HG03108 (cell line): ENCODE measurements around the gene LPP.
"Not testable (repeated sequence)": the region's sequence is repeated elsewhere in the genome, so short reads cannot be mapped to it uniquely, and the experiment has no call there.

Experiments
- ATAC-seq: cut with Tn5 transposase; IDR thresholded peaks from one replicate; pipeline ENCODE4 v1.9.1; 2021; ENCODE audit warnings: moderate library complexity; ENCODE audit not compliant: unreplicated experiment

The LPP gene, protein sequence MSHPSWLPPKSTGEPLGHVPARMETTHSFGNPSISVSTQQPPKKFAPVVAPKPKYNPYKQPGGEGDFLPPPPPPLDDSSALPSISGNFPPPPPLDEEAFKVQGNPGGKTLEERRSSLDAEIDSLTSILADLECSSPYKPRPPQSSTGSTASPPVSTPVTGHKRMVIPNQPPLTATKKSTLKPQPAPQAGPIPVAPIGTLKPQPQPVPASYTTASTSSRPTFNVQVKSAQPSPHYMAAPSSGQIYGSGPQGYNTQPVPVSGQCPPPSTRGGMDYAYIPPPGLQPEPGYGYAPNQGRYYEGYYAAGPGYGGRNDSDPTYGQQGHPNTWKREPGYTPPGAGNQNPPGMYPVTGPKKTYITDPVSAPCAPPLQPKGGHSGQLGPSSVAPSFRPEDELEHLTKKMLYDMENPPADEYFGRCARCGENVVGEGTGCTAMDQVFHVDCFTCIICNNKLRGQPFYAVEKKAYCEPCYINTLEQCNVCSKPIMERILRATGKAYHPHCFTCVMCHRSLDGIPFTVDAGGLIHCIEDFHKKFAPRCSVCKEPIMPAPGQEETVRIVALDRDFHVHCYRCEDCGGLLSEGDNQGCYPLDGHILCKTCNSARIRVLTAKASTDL

DNA sequence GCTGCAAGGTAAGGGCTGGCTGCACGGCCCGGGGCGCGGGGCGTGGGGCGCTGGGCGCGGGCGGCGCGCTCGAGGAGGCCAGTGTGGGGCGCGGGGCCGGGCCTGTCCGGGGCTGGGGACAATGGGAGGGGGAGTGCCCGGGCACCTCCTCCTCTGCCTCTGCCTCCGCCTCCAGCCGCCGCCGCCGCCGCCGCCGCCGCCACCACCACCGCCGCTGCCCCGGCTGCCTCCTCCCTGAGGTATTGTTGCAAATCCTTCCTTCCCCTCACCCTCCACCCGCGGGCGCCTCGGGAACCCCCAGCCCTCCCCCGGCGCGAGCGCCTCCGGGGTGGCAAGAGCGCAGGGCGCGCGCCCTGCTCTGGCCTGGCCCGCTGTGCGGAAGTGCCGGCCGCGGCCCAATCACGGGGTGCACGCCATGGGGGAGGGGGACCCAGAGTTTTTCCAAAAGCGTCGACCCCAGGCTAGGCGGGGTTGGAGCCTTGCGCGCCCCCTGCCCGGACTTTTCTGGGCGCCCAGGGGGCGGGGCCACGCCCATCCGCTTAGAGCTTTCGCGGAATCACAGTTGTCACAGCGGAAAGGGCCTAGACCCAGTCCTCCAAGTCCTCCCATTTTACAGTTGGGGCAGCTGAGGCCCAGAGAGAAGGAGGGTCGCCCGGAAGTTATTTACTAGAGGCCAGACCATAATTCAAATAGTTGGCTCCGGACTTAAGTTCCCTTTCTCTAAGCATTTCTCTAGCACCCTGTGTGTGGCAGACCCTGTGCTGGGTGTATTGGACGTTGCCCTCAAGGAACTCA, at the start of gene LPP:
TSS of gene LPP (plus strand) at position 144 of the 795 bp plus-strand sequence. CDS start 251,964 bp downstream, outside the sequence.
- ATAC-seq: peak; percentile 79

DNA sequence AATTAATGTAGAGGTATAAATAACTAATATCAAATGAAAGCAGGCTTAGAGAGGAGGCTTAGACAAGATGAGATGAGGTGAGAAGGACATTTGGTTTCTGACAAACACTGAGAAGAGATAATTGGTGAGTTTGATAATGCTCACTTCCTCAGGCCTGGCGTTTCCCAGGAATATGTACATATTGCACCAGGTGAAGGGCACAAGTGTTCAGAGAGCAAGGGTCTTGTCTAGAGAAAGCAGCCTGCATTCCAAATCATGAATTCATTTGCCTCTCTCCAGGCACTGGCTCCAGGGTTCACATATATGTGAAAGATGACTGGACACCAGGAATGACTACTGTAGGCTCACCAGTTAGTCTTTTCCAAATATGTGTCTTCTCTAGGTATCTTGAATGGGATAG, 48.0 kb upstream of the LPP start:
- ATAC-seq: no peak

DNA sequence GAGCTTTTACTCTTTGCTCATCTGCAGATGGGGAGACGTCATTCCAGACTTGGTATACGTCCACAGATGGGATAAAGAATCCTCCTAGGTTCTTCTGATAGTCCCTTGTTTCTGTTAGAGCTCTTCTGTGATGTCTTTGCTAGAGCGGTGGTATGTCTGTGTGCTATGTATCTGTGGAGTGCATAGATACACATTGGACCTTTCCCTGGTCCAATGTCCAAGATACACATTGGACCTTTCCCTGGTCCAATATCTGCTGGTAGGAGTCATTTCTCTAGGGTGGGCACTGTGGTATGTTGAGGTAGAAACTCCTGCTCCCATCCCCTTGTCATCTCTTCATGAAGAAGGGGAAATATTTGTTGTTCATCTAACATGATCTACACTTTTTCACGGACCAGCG, 47.5 kb upstream of the LPP start:
- ATAC-seq: no peak

DNA sequence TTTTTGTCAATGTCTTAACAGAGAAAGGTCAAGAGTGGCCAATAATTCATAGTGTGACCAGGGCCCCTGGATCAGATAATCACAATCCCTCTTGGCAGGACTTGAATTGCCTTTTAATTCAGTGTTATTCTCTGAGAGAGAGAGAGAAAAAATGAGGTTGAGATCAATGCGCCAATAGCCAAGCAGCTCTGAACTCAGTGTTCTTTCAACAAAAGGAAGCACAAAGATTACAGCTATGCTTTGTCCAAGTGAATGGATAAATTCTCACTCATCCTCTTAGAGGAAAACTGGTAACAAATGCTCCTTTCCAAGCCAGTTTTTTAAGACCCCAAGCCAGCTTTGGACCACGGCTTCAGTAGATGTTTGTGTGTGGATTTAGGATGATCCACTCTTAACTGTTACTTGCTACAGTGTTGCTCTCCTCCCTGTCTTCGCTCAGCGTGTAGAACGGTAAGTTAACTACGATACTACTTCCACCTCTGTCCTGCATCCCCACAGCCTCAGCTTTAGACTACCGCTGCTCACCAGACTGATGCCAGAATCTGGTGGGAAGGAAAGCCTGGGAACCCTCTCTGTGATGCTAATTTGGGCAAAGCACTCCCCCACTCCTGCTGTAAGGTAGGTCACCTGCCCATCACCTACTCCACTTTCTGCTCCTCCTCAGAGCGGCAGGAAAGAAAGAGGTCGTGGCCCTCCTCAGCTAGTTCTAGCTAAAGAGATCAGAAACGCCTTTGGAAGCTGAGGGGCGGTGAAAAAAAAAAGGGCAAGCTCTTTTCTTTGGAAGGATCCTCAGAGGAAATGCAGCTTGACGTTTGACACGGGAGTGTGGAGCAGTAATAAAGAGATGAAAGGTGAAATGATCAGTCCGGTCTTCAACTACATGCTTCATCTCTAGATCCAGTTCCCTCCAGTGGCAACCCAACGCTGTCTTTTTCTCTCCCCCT, 46.8 kb upstream of the LPP start:
- no peak for ATAC-seq

DNA sequence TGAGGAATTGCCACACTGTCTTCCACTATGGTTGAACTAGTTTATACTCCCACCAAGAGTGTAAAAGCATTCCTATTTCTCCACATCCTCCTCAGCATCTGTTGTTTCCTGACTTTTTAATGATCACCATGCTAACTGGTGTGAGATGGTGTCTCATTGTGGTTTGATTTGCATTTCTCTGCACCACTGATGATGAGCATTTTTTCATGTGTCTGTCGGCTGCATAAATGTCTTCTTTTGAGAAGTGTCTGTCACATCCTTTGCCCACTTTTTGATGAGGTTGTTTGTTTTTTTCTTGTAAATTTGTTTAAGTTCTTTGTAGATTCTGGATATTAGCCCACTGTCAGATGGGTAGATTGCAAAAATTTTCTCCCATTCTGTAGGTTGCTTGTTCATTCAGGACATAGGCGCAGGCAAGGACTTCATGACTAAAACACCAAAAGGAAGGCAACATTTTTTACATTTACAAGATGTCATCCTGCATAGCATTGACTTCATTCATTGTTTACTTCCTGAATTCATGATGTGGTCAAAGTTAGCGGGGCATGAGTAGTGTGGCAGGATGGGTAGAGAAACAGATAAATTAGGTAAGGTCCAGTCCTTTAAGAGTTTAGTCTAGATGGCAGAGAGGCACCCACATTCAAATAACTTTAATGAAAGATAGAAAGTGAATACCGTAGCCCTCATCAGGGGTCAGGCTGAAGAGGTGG, 45.1 kb upstream of the LPP start:
- no peak for ATAC-seq

DNA sequence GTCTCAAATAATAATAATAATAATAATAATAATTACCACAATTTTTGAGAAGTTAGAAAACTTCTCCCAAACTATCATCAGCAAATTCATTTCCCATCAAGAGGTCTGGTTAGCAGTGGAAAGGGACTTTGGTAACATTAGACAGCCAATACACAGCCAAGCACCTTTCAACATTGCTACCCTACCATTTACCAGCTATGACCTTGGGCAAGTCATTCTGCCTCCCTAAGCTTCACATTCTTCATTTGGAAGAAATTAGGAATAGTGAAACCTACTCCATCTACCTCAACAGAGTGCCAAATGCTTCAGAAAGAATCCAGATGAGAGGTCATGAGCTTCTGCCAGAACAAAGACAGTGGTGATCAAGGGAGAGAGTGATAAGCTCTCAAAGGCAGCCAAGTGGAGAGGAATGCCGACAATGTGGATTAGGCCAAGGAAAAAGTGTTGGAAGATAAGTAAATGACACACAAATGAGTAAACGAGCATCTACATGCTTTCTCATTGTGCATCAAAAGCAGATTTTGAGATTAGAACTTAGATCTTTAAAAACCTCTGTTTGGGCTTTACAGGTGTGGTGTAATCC, 42.9 kb upstream of the LPP start:
- ATAC-seq: no peak

DNA sequence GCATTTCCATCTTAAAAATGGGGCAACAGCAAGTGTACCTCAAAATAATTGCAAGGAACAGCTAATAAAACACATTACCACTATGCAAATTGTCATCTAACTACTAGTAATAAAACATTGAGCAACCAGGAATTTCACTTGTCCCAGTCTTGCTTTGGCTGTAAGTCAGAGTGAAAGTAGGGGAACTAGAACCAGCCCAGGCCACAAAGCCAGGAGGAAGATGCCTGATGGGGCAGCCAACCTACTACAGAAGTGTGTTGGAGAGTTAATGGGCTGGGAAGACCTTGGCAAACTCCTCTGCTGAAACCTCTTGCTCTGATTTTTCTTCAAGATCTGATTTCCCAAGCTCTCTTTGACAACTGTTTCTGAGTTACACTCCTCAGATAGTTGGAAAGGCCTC, 40.2 kb upstream of the LPP start:
- ATAC-seq: no peak

DNA sequence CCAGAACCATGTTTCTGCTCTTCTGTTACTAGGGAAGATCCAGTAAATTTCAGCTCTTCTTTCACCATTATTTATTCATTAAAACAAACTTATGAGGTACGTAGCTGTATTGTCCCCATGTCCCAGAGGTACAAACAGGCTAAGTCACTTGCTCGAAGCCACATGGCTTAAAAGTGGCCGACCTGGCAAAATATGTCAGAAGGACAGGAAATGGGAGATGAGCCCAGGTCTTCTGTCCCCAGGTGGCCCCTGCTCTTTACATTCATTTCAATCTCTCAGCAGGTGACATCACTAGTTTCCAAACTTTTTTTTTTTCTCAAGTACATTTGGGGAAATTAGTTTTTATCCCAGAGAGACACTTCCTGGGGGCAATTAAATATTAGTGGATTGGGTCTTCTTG, 34.1 kb upstream of the LPP start:
- no peak for ATAC-seq

DNA sequence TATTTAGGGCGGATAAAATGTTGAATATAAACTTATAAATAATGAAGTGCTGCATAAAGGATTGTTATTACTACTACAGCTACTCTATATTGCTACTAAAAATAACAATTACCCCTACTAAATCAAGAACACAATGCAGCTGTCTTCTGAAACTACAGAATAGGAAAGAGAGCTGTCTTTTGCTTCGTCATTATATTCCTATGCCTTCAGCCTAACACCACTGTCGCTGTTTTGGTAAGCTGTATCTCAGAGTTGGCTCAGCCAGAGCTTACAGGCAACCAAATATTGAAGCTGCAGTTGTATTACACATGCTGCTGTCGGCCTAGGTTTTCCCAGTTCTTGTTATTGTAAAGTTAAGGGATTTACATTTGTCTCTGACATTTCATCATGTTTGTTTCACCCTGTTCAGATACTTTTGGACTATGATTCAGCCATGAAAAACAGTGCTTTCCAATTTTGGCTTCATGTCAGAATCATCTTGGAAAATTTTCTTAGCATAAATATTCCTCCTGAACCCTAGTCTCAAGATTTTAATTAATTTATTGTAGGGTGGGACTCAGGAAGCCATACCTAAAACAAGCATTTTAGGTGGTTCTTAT, 31.3 kb upstream of the LPP start:
- no peak for ATAC-seq

DNA sequence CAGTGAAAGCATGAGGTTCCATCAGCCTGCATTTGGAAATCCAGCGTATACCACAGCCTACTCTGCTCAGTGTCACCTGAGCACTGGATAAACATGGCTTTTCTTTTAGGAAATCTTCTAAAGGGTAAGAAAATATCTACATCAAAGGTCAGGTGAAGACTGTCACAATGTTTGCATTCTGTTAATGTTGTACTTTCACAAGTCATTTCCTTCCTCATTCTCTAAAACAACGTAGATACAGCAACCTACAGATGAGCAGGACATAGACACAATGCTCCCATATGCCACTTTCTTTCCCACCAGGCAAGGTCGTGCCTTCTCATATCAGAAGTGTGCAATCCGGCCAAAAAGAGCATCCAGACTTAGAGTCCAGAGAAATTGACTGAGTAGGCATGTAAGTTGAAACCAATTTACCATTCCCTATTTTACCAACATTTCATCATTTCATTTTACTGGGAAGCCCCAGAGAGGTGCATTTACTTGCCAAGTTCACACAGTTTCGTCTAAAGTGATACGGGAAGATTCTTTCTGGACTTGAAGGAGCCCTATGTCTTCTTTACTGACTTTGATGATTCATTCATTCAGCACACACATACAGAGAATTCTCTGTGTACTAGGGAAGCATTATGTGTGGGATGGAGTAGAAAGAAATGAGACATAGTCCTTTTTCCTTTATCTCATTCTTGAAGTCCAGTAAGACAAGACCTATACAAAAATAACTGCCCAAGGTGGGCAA, 30.6 kb upstream of the LPP start:
- ATAC-seq: no peak

DNA sequence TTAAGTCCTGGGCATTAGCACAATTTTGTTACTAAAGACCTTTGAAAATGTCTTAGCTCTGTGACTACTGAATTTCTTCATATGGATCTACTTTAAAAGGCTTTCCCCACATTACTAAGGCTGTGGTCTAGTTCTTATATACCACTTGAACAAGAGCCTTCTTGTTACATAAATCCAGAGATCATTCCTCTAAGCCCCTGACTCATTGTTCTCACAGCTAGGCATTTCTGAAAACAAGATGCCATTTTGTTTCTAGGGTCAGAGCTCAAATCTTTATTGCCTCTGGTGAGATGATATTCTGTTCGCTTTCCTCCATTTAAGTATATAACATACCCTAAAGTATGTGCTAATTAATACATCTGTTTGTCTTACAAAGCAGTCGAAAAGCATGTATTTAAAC, 29.8 kb upstream of the LPP start:
- ATAC-seq: no peak

DNA sequence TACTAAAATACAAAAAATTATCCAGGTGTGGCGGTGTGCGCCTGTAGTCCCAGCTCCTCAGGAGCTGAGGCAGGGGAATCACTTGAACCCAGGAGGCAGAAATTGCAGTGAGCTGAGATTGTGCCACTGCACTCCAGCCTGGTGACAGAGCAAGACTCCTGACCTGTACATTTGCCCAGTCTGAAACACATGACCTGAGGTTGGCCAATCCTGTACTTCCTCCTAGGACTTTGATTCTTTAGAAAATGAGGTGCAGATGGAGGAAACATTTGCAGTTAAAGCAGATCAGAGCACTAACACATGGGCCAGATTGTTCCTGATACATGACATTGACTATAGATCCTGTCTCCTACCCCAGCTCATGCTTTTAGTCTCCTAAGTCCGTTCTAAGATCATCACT, 28.9 kb upstream of the LPP start:
- ATAC-seq: no peak

DNA sequence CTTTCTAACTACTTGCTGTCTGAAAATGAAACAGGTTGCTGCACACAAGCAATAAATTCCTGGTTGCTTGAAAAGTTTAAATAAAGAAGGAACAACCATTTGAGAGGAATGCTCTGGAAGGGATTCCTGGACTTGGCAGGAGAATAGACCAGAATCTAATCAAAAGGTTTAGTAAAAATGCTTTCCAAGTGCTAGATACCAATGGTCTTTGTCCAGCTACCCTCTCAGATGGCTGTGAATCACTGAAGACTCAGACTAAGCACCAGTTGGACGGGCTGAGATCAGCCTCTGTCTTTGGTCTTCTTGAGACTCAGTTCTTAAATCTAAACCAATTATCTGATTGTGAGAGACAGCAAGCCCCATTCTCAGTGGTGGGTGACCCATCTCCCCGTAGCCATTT, 27.7 kb upstream of the LPP start:
- no peak for ATAC-seq

DNA sequence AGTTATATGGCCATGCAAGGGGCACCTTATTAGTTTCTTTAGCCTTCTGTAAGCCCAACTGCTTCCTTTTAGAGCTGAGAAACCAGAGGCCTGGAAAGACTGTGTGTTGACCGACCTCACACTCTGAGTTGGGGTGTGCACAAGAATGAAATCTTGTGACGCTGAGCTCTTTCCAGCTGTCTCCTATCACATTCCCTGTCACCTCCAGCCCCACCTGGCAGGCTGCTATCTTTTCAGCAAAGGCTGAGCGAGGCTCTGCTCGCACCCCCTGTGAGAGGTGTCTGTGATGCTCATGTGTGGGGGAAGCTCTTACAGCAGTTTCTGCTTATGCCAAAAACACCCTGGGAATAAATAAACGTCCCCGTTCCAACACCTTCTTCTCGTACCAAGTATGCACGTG, 27.0 kb upstream of the LPP start:
- no peak for ATAC-seq

DNA sequence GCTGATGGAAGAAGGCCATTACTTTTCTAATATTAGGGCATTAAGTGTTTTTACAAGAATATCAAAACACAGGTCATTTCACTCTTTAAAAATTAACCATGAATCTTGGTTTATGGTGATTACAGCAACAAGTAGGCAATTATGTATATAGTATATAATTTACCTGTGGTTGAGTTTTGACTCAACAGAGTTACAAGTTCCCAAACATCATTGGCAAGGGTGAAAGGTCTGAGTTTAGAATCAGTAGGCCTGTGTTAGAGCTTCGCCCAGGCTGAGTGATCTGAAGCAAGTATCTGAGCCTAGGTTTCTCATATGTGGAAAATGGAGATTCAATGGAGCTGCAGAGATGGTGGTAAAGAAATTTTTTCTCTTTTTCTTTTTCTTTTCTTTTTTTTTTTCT, 25.1 kb upstream of the LPP start:
- ATAC-seq: no peak

DNA sequence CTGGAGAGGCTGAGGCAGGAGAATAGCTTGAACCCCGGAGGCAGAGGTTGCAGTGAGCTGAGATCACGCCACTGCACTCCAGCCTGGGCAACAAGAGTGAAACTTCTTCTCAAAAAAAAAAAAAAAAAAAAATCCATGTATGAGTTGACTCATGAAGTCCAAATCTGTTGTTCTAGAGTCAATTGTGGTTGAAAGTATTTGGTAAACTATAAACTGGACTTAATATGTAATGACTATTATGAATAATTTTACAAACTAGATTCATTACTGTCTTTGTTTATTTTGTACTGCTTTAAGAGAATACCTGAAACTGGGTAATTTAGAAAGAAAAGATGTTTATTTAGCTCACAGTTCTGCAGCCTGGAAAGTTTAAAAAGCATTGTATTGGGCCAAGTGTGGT, 22.9 kb upstream of the LPP start:
- not testable (repeated sequence) for ATAC-seq

DNA sequence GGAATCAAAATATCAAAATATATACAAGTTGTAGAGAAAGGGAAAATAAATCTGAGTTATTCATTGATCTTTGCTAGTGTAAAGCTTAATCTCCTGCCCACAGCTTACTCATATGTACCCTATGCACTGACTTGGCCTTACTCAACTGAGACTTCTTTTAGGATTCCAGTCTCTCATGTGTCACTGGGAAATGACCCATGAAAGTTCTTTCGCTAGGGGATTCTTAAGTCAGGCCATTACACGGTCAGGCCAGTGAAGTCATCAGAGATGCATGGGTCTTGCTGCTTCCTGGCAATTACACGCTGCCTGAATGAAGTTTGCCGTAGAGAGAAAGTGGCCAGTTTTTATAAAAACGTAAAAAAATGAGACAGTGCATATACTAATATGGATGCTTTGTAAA, 20.7 kb upstream of the LPP start:
- ATAC-seq: no peak

DNA sequence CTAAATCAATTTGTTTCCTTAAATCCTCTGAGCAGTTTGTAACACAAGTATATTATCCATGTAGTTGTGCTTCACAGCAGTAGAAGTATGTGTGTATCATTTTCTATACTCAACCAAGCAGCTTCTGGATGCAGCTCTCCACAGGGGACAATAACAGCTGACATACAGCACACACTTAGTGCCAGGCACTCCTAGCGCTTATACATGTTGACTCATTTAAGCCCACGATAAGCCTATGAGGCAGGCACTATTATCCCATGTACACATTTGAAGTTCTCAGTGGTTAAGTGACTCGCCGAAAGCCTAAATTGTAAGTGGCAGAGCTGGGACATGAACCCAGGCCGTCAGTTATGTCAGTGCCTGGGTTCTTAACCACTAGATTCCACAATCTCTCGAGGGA, 20.3 kb upstream of the LPP start:
- ATAC-seq: no peak

DNA sequence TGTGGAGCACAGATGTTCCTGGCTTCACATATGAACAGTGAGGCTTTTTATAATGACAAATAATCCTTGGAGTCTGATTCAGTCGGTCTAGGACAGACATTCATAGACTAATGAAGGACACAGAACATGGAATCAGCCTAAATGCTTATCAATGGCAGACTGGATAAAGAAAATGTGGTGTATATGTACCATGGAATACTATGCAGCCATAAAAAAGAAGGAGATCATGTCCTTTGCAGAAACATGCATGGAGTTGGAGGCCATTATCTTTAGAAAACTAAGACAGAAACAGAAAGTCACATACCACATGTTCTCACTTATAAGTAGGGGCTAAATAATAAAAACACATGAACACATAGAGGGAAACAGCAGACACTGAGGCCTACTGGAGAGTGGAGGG, 19.9 kb upstream of the LPP start:
- ATAC-seq: no peak
